DMS153 (cell line): Measurements from ENCODE around the gene CYP2J2.
"Not testable (repeated sequence)": the region's sequence is repeated elsewhere in the genome, so short reads cannot be mapped to it uniquely, and the experiment has no call there.

Source experiments
- DNase-seq: peaks from one replicate; lab custom pipeline; 2025; lab: John Stamatoyannopoulos, UW

CYP2J2 gene

GRCh38 chr1:59921258-59921899 is 5.2 kb downstream of the CYP2J2 start:
- DNase-seq, result not testable (repeated sequence)

GRCh38 chr1:59919746-59920145 is 6.8 kb downstream of the CYP2J2 start:
- no peak for DNase-seq

- DNase-seq, result no peak
These were observed 8.8 kb downstream of the CYP2J2 start for GRCh38 chr1:59917785-59918180.

GRCh38 chr1:59917026-59917784 is 9.4 kb downstream of the CYP2J2 start:
- DNase-seq, result no peak

- no peak for DNase-seq
These were observed 11.1 kb downstream of the CYP2J2 start for GRCh38 chr1:59915516-59915915.

- not testable (repeated sequence) for DNase-seq
These were observed 11.7 kb downstream of the CYP2J2 start for GRCh38 chr1:59914791-59915286.

GRCh38 chr1:59908682-59909081 is 17.9 kb downstream of the CYP2J2 start:
- no peak for DNase-seq

- no peak for DNase-seq
These were observed 18.5 kb downstream of the CYP2J2 start for GRCh38 chr1:59908084-59908483.

- no peak for DNase-seq
These were observed 19.6 kb downstream of the CYP2J2 start for GRCh38 chr1:59906931-59907330.

GRCh38 chr1:59903141-59903754 is 23.3 kb downstream of the CYP2J2 start:
- DNase-seq, result peak; percentile 9

- no peak for DNase-seq
These were observed 24.7 kb downstream of the CYP2J2 start for GRCh38 chr1:59901770-59902388.

- DNase-seq, result no peak
These were observed 25.9 kb downstream of the CYP2J2 start for GRCh38 chr1:59900640-59901039.

GRCh38 chr1:59898927-59899326 is 27.6 kb downstream of the CYP2J2 start:
- DNase-seq, result no peak

- no peak for DNase-seq
These were observed 29.4 kb downstream of the CYP2J2 start for GRCh38 chr1:59897165-59897564.

GRCh38 chr1:59892841-59893811 is 33.4 kb downstream of the CYP2J2 start:
- DNase-seq, result peak; percentile 18

- no peak for DNase-seq
These were observed 41.3 kb downstream of the CYP2J2 start for GRCh38 chr1:59885160-59885832.

GRCh38 chr1:59880735-59881134 is 45.8 kb downstream of the CYP2J2 start:
- no peak for DNase-seq

- DNase-seq, result no peak
These were observed 46.5 kb downstream of the CYP2J2 start for GRCh38 chr1:59879996-59880505.

- DNase-seq, result peak; percentile 24
These were observed 47.0 kb downstream of the CYP2J2 start for GRCh38 chr1:59879574-59879973.

- DNase-seq, result no peak
These were observed 48.2 kb downstream of the CYP2J2 start for GRCh38 chr1:59878370-59878769.
